SK-N-SH (cell line): ENCODE data around the gene EXOC3L1. TPM values are rescaled to one million over a fixed set of nuclear protein-coding genes. Genes with fewer than 3 reads are reported as not detected.

Experiments used
- CTCF ChIA-PET: fragments of 300-600, 350-600 bp; formaldehyde crosslinking; extraction: SDS; loops from one replicate; lab custom pipeline; 2021; lab: Yijun Ruan, JAX
- POLR2A ChIA-PET: fragments of 350-600 bp; sonication (Branson Sonifier 250); formaldehyde crosslinking; extraction: SDS; loops from one replicate; lab custom pipeline; 2020; ENCODE audit warnings: antibody characterized with exemption, inconsistent platforms; lab: Yijun Ruan, JAX
- DNase-seq: peaks from one replicate; pipeline ENCODE4 v3.0.0; 2012
- H2AFZ ChIP-seq: fragments of 200-600 bp; sonication (generic); 2 replicates; pipeline ENCODE4 v1.8.1; 2016; ENCODE audit warnings: antibody characterized with exemption, mild to moderate bottlenecking, low read depth
- H3F3A ChIP-seq: fragments of 200-600 bp; sonication (generic); replicated peaks from 2 replicates; pipeline ENCODE3; 2016; ENCODE audit warnings: antibody characterized with exemption, mild to moderate bottlenecking; ENCODE audit not compliant: insufficient read depth
- H3K27ac ChIP-seq, 2 experiments: fragments of 200-500 bp in 1 of 2; fragments of 200-600 bp in 1 of 2; sonication (Bioruptor generic) in 1 of 2; sonication (generic), shearing (Covaris generic) in 1 of 2; 2 replicates each; pipeline versions ENCODE4 v1.5.1 to v1.6.1; 2014 to 2016; ENCODE audit warnings: low read depth in 2 of 2, inconsistent platforms in 1 of 2, low read length in 1 of 2, mild to moderate bottlenecking in 1 of 2, mixed read lengths in 1 of 2
- H3K27me3 ChIP-seq: fragments of 200-600 bp; sonication (generic), shearing (Covaris generic); 2 replicates; pipeline ENCODE4 v1.6.1; 2016; ENCODE audit warnings: mixed run types; ENCODE audit not compliant: insufficient read depth
- H3K36me3 ChIP-seq, 2 experiments: fragments of 200-500 bp in 1 of 2; fragments of 200-600 bp in 1 of 2; sonication (Bioruptor generic) in 1 of 2; sonication (generic) in 1 of 2; replicated peaks in 1 of 2; 2 replicates each; pipeline versions ENCODE3 to v1.5.1; 2014 to 2016; ENCODE audit warnings: low read length in 1 of 2, mild to moderate bottlenecking in 1 of 2; ENCODE audit not compliant: insufficient read depth in 2 of 2, control insufficient read depth in 1 of 2
- H3K4me1 ChIP-seq, 2 experiments: fragments of 200-500 bp in 1 of 2; fragments of 200-600 bp in 1 of 2; sonication (Bioruptor generic) in 1 of 2; sonication (generic), shearing (Covaris generic) in 1 of 2; 2 replicates each; pipeline versions ENCODE4 v1.5.1 to v1.6.1; 2014 to 2016; ENCODE audit warnings: low read depth in 1 of 2, low read length in 1 of 2, mixed run types in 1 of 2; ENCODE audit not compliant: insufficient read depth in 2 of 2, control insufficient read depth in 1 of 2
- H3K4me2 ChIP-seq: fragments of 200-600 bp; sonication (generic), shearing (Covaris generic); 2 replicates; pipeline ENCODE4 v1.6.1; 2017; ENCODE audit warnings: mixed run types
- H3K4me3 ChIP-seq, 2 experiments: fragments of 200-500 bp in 1 of 2; fragments of 200-600 bp in 1 of 2; sonication (Bioruptor generic) in 1 of 2; sonication (generic), shearing (Covaris generic) in 1 of 2; 2 replicates each; pipeline versions ENCODE4 v1.5.1 to v1.8.1; 2014 to 2016; ENCODE audit warnings: low read depth in 2 of 2, inconsistent platforms in 1 of 2, low read length in 1 of 2, mild to moderate bottlenecking in 1 of 2, mixed read lengths in 1 of 2, moderate library complexity in 1 of 2
- H3K79me2 ChIP-seq: fragments of 200-600 bp; sonication (generic); 2 replicates; pipeline ENCODE4 v1.8.1; 2017; ENCODE audit warnings: mild to moderate bottlenecking; ENCODE audit not compliant: insufficient read depth
- H3K9ac ChIP-seq: fragments of 200-600 bp; sonication (generic); 2 replicates; pipeline ENCODE4 v1.6.1; 2017; ENCODE audit warnings: mixed run types
- H3K9me2 ChIP-seq: fragments of 200-600 bp; sonication (generic); 2 replicates; pipeline ENCODE4 v1.6.1; 2017; ENCODE audit warnings: mixed run types
- H3K9me3 ChIP-seq: fragments of 200-600 bp; sonication (generic); 2 replicates; pipeline ENCODE4 v1.6.1; 2017; ENCODE audit warnings: mixed run types, mild to moderate bottlenecking, moderate library complexity
- H4K20me1 ChIP-seq: fragments of 200-600 bp; sonication (generic); 2 replicates; pipeline ENCODE4 v1.6.1; 2017; ENCODE audit warnings: mild to moderate bottlenecking, mixed run types; ENCODE audit not compliant: insufficient read depth
- JUND ChIP-seq: IDR thresholded peaks from 2 replicates; pipeline ENCODE4 v1.4.0; 2012
- MXI1 ChIP-seq: IDR thresholded peaks from 2 replicates; pipeline ENCODE4 v1.6.1; 2012; ENCODE audit warnings: mild to moderate bottlenecking, low read depth, low read length, improper control_type of control experiment
- RAD21 ChIP-seq: IDR thresholded peaks from 2 replicates; pipeline ENCODE4 v1.6.1; 2012; ENCODE audit warnings: mild to moderate bottlenecking, low read length
- RCOR1 ChIP-seq: fragments of 150-350 bp; IDR thresholded peaks from 2 replicates; pipeline ENCODE4 v1.6.1; 2017; ENCODE audit warnings: antibody characterized with exemption, low read length
- SIN3A ChIP-seq: IDR thresholded peaks from 2 replicates; pipeline ENCODE4 v1.6.1; 2012; ENCODE audit warnings: low read depth, mild to moderate bottlenecking, low read length, moderate library complexity, borderline replicate concordance
- SMC3 ChIP-seq: IDR thresholded peaks from 2 replicates; pipeline ENCODE4 v1.6.1; 2012; ENCODE audit warnings: low read depth, low read length, improper control_type of control experiment
- TAF1 ChIP-seq: IDR thresholded peaks from 2 replicates; pipeline ENCODE4 v1.6.1; 2012; ENCODE audit warnings: low read depth, mild to moderate bottlenecking, low read length, moderate library complexity, borderline replicate concordance
- TCF12 ChIP-seq: IDR thresholded peaks from 2 replicates; pipeline ENCODE4 v1.4.0; 2012
- WGBS: methylation state at CpG from one replicate; pipeline ENCODE4 v1.1.6; 2017; ENCODE audit warnings: low lambda C conversion rate; 5-methylcytosine and 5-hydroxymethylcytosine counted together
- polyA plus RNA-seq, 3 experiments: library from polyadenylated mRNA; depleted of rRNA; stranded (reverse); fragments of >200 nt; gene quantifications; 2 replicates each; pipeline ENCODE4 v1.2.3, GENCODE V29; 2012
- TF ChIP-seq, protein P1 (sequence below): fragments of 200-600 bp; sonication (generic); IDR thresholded peaks from 2 replicates; pipeline ENCODE4 v1.6.1; 2017; ENCODE audit warnings: antibody characterized with exemption, mild to moderate bottlenecking, moderate library complexity
- TF ChIP-seq, protein P2 (sequence below): IDR thresholded peaks from 2 replicates; pipeline ENCODE4 v1.6.1; 2012; ENCODE audit warnings: mild to moderate bottlenecking, low read depth, low read length, moderate library complexity
- TF ChIP-seq, protein P3 (sequence below): IDR thresholded peaks from 2 replicates; pipeline ENCODE4 v1.4.0; 2012; ENCODE audit warnings: low read depth, borderline replicate concordance
- TF ChIP-seq, protein P4 (sequence below): IDR thresholded peaks from 2 replicates; pipeline ENCODE4 v1.4.0; 2012; ENCODE audit warnings: low read depth

The EXOC3L1 gene
- polyA plus RNA-seq, 1 of the 3 experiments (the other 2 are of a cell fraction), result 0.46 TPM

DNA sequence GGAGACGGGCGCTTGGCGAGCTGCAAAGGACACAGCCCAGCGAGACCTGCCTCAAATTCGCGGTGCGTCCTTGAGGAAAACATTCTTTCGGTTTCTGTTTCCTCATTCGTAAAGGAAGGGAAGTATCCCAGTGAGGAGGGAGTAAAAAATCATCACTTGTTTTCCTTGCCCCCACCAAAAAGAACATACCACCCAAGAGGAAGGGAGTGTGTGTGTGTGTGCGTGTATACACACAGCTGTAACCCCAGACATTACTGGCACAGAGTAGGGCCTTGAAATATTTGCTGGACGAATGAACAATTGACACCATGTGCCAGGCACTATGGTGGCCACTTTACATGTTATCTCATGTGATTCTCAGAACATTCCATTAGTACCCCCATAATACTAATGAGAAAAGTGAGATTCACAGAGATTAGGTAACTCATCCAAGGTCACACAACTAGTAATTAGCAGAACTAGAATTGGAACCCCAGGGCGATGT, 4.2 kb downstream of the EXOC3L1 start:
- peaks cover 33% of the 10 kb centered on the region for H3F3A ChIP-seq
- no peaks in the 10 kb centered on the region for H3K27me3 ChIP-seq
- no peaks in the 10 kb centered on the region for H3K9me3 ChIP-seq
- TF ChIP-seq, protein P1, sequence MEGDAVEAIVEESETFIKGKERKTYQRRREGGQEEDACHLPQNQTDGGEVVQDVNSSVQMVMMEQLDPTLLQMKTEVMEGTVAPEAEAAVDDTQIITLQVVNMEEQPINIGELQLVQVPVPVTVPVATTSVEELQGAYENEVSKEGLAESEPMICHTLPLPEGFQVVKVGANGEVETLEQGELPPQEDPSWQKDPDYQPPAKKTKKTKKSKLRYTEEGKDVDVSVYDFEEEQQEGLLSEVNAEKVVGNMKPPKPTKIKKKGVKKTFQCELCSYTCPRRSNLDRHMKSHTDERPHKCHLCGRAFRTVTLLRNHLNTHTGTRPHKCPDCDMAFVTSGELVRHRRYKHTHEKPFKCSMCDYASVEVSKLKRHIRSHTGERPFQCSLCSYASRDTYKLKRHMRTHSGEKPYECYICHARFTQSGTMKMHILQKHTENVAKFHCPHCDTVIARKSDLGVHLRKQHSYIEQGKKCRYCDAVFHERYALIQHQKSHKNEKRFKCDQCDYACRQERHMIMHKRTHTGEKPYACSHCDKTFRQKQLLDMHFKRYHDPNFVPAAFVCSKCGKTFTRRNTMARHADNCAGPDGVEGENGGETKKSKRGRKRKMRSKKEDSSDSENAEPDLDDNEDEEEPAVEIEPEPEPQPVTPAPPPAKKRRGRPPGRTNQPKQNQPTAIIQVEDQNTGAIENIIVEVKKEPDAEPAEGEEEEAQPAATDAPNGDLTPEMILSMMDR, result 0 out of 2 replicates have a peak, but pooled peaks have one; percentile 2
- no peak for TF ChIP-seq JUND
- TF ChIP-seq, all 33 proteins: peak for 1
- H3K9me2 ChIP-seq, result no peaks in the 10 kb centered on the region
- no peaks in the 10 kb centered on the region; the same call in 1 of the 2 replicates for H4K20me1 ChIP-seq
- 58% methylated on average over 11 of the region's 12 CpGs for WGBS
- H3K4me1 ChIP-seq, result peaks cover 22 to 26% of the 10 kb centered on the region in 2 experiments
- ChIA-PET CTCF (interaction anchor here (0.7 to 4.2 kb wide), 19 partner anchors 9 to 290 kb away, joined by 3 to 27 read pairs (median 5); partner anchors contain the start of genes CES3, NOL3 and ZDHHC1), POLR2A (interaction anchor here (0.8 to 2.0 kb wide), 4 partner anchors 10 to 41 kb away, joined by 4 to 12 read pairs (median 6); partner anchors contain the start of gene TMEM208)
- no peak overlapping the region for H2AFZ ChIP-seq
- peak overlapping the region in 1 of 2 experiments; percentile 57; a peak in 2 of 4 replicates for H3K27ac ChIP-seq
- H3K36me3 ChIP-seq, result no peaks in the 10 kb centered on the region
- H3K9ac ChIP-seq, result no peak overlapping the region
- DNase-seq, result no peak
- H3K79me2 ChIP-seq, result peaks cover 18% of the 10 kb centered on the region
- peak overlapping the region; percentile 92 for H3K4me2 ChIP-seq
- H3K4me3 ChIP-seq, result peak overlapping the region in 1 of 2 experiments; percentile 48; a peak in 2 of 4 replicates

DNA sequence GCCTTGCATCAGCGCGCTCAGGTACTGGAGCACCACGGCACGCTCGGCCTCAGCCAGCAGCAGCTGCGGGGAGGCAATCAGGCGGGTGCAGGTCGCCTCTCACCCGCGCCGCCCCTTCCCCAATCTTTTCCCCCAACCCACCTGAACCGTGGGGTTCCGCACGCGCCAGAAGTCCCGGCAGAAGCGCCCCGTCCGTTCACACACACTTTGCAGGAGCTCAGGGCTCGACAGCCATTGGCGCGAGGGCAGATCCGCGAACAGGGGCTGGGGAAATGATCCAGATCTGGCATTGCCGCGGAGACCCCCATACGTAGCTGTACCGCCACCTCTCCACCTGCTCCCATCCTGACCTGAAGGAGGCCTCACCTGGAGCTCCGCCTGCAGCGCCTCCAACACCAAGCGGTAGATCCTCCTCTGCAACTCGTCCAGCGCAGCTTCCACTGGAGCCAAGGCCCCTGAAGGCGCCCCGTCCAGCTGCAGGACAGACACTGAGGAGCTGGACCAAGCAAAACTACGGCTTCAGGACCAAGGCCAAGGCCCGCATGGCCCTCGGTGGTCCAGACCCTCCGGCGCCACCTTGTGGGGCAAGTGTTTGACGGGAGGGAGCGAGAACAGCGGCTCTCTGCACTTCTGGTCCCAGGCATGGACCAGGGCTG, 4.8 kb downstream of the EXOC3L1 start:
- H3K4me1 ChIP-seq, result peaks cover 22 to 26% of the 10 kb centered on the region in 2 experiments
- peak overlapping the region in 1 of 2 experiments; percentile 97; a peak in 1 of 4 replicates for H3K27ac ChIP-seq
- no peaks in the 10 kb centered on the region for H3K9me2 ChIP-seq
- 76% methylated on average over 18 of the region's 43 CpGs for WGBS
- peak overlapping the region in 1 of 2 experiments; percentile 48; a peak in 3 of 4 replicates for H3K4me3 ChIP-seq
- H3F3A ChIP-seq, result peaks cover 33% of the 10 kb centered on the region
- H3K36me3 ChIP-seq, result no peaks in the 10 kb centered on the region
- no peaks in the 10 kb centered on the region for H3K9me3 ChIP-seq
- H3K9ac ChIP-seq, result no peak overlapping the region
- TF ChIP-seq RAD21, result peak; percentile 64
- peak; percentile 81 for TF ChIP-seq SMC3
- TF ChIP-seq, protein P2, sequence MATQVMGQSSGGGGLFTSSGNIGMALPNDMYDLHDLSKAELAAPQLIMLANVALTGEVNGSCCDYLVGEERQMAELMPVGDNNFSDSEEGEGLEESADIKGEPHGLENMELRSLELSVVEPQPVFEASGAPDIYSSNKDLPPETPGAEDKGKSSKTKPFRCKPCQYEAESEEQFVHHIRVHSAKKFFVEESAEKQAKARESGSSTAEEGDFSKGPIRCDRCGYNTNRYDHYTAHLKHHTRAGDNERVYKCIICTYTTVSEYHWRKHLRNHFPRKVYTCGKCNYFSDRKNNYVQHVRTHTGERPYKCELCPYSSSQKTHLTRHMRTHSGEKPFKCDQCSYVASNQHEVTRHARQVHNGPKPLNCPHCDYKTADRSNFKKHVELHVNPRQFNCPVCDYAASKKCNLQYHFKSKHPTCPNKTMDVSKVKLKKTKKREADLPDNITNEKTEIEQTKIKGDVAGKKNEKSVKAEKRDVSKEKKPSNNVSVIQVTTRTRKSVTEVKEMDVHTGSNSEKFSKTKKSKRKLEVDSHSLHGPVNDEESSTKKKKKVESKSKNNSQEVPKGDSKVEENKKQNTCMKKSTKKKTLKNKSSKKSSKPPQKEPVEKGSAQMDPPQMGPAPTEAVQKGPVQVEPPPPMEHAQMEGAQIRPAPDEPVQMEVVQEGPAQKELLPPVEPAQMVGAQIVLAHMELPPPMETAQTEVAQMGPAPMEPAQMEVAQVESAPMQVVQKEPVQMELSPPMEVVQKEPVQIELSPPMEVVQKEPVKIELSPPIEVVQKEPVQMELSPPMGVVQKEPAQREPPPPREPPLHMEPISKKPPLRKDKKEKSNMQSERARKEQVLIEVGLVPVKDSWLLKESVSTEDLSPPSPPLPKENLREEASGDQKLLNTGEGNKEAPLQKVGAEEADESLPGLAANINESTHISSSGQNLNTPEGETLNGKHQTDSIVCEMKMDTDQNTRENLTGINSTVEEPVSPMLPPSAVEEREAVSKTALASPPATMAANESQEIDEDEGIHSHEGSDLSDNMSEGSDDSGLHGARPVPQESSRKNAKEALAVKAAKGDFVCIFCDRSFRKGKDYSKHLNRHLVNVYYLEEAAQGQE, result peak; percentile 99
- TF ChIP-seq SIN3A, result peak; percentile 98
- 0 out of 2 replicates have a peak, but pooled peaks have one; percentile 18 for TF ChIP-seq TAF1
- no peak for TF ChIP-seq RCOR1
- no peak for TF ChIP-seq TCF12
- TF ChIP-seq, protein P3, sequence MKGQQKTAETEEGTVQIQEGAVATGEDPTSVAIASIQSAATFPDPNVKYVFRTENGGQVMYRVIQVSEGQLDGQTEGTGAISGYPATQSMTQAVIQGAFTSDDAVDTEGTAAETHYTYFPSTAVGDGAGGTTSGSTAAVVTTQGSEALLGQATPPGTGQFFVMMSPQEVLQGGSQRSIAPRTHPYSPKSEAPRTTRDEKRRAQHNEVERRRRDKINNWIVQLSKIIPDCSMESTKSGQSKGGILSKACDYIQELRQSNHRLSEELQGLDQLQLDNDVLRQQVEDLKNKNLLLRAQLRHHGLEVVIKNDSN, result no peak
- TF ChIP-seq, protein P4, sequence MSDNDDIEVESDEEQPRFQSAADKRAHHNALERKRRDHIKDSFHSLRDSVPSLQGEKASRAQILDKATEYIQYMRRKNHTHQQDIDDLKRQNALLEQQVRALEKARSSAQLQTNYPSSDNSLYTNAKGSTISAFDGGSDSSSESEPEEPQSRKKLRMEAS, result peak; percentile 81
- TF ChIP-seq, protein P1, result peak; percentile 75
- peak; percentile 28; the same call in 1 of the 2 replicates for TF ChIP-seq MXI1
- H2AFZ ChIP-seq, result no peak overlapping the region
- CTCF ChIA-PET, result interaction anchor here (0.6 to 4.2 kb wide), 25 partner anchors 9 to 290 kb away, joined by 3 to 27 read pairs (median 4); partner anchors contain the start of genes CES3, NOL3, TMEM208 and ZDHHC1
- no peaks in the 10 kb centered on the region; the same call in 1 of the 2 replicates for H4K20me1 ChIP-seq
- peaks cover 18% of the 10 kb centered on the region for H3K79me2 ChIP-seq
- no peaks in the 10 kb centered on the region for H3K27me3 ChIP-seq
- peak; percentile 73 for DNase-seq
- POLR2A ChIA-PET, result interaction anchor here (0.8 to 2.0 kb wide), 7 partner anchors 10 to 42 kb away, joined by 3 to 12 read pairs (median 4); partner anchors contain the start of genes HSF4, NOL3 and TMEM208
- peak overlapping the region; percentile 92 for H3K4me2 ChIP-seq
